ENCODE results near the gene UBAP2.

Gene UBAP2

DNA sequence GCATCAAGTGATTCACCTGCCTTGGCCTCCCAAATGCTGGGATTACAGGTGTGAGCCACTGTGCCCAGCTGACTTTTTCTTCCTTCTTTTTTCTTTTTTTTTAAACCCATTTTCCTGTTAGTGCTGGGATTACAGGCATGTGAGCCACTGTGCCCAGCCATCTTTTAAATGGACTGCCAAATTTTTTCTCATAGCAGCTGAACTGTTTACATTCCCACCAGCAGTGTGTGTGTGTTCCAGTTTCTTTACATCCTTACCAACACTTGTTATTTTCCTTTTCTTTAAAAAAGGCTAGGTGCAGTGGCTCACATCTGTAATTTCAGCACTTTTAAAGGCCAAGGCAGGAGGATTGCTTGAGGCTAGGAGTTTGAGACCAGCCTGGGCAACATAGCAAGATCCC, 154.8 kb downstream of the UBAP2 start:
- TF ChIP-seq, protein P1, sequence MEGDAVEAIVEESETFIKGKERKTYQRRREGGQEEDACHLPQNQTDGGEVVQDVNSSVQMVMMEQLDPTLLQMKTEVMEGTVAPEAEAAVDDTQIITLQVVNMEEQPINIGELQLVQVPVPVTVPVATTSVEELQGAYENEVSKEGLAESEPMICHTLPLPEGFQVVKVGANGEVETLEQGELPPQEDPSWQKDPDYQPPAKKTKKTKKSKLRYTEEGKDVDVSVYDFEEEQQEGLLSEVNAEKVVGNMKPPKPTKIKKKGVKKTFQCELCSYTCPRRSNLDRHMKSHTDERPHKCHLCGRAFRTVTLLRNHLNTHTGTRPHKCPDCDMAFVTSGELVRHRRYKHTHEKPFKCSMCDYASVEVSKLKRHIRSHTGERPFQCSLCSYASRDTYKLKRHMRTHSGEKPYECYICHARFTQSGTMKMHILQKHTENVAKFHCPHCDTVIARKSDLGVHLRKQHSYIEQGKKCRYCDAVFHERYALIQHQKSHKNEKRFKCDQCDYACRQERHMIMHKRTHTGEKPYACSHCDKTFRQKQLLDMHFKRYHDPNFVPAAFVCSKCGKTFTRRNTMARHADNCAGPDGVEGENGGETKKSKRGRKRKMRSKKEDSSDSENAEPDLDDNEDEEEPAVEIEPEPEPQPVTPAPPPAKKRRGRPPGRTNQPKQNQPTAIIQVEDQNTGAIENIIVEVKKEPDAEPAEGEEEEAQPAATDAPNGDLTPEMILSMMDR (IDR thresholded peaks at IDR 0.05; ENCODE audit: extremely low read depth, insufficient read depth, missing control alignments) = no peak
- no peak for DNase-seq (ENCODE audit: low spot score)
- in situ Hi-C loops (cut with MboI; ENCODE audit: low pct_unique_long_range_greater_than_20kb, low sequenced_read_pairs, unreplicated experiment) = no loop called here

DNA sequence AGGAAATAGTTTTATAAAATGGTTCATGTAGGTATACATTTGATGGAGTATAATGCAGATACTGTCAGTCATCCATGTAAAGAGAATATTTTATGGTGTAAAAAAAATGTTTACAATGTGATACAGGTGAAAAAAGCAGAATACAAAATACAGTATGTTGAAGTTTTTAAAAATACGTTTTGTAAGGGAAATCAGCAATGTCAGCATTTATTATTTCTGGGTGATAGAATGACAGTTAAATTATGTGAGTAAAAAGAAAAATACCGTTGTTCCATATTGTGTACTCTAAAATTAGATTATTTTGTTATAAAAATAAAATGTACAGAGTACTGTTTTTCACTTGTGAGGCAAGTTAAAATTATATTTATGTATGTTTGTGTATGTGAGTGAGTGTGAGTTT, 162.7 kb downstream of the UBAP2 start:
- no peak for DNase-seq (ENCODE audit: low spot score)
- TF ChIP-seq, protein P1 (IDR thresholded peaks at IDR 0.05; ENCODE audit: extremely low read depth, insufficient read depth, missing control alignments) = no peak
- in situ Hi-C loops (cut with MboI; ENCODE audit: low pct_unique_long_range_greater_than_20kb, low sequenced_read_pairs, unreplicated experiment) = no loop called here

DNA sequence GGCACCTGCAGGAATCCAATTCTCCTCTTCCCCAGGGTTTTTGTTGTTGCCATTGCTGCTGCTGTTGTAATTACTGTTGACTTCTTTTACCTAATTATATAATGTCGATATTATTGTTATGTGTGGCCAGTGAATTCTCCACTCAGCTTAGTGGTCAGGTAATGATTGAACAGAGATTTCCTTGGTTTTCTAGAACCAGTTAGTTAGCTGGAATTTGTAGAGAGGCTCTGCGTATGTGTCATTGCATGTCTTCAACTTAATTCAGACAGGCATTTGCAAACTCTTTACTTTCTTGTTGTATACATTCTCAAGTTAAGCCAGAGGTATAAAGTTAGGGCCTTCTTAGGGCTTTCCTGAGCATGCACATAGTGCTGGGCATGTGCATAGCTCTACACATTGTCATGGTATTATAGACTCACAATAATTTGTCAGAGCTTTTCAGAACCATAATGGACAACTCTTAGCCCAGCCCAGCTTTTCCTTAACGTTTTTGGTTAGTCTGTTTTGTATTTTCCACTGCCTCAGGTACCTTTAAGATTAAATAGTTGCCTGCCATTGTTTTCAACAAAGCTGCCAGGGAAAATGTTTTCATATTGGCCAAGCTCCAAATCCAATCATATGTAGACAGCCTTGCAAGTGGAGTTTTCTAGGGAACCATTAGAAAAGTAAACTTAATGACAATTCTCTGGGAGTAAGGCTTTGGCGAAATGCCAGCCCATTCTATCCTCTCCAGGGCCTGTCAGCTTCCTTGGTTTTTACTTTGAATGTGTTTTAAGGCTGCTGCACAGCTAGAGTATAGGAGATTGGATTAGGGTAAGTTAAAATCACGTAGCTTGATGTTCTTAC, 163.6 kb downstream of the UBAP2 start:
- TF ChIP-seq, protein P1 (IDR thresholded peaks at IDR 0.05; ENCODE audit: extremely low read depth, insufficient read depth, missing control alignments) = no peak
- in situ Hi-C loops (cut with MboI; ENCODE audit: low pct_unique_long_range_greater_than_20kb, low sequenced_read_pairs, unreplicated experiment) = no loop called here
- no peak for DNase-seq (ENCODE audit: low spot score)

DNA sequence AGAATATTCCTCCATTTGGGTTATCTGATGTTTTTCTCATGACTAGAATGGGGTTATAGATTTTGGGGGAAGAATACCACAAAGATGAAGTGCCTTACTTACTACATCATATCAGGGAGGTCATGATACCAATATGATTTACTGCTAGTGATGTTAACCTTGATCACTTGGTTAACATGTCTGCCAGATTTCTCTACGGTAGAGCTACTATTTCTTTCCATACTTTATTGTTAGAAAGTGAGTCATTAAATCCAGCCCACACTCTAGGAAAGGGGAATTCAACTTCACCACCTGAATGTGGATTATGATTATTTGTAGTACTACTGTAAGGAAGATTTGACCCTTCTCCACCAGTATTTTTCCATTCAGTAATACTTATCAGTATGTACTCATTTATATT, 167.1 kb downstream of the UBAP2 start:
- TF ChIP-seq, protein P1 (IDR thresholded peaks at IDR 0.05; ENCODE audit: extremely low read depth, insufficient read depth, missing control alignments) = no peak
- no peak for DNase-seq (ENCODE audit: low spot score)
- in situ Hi-C loops (cut with MboI; ENCODE audit: low pct_unique_long_range_greater_than_20kb, low sequenced_read_pairs, unreplicated experiment) = no loop called here

DNA sequence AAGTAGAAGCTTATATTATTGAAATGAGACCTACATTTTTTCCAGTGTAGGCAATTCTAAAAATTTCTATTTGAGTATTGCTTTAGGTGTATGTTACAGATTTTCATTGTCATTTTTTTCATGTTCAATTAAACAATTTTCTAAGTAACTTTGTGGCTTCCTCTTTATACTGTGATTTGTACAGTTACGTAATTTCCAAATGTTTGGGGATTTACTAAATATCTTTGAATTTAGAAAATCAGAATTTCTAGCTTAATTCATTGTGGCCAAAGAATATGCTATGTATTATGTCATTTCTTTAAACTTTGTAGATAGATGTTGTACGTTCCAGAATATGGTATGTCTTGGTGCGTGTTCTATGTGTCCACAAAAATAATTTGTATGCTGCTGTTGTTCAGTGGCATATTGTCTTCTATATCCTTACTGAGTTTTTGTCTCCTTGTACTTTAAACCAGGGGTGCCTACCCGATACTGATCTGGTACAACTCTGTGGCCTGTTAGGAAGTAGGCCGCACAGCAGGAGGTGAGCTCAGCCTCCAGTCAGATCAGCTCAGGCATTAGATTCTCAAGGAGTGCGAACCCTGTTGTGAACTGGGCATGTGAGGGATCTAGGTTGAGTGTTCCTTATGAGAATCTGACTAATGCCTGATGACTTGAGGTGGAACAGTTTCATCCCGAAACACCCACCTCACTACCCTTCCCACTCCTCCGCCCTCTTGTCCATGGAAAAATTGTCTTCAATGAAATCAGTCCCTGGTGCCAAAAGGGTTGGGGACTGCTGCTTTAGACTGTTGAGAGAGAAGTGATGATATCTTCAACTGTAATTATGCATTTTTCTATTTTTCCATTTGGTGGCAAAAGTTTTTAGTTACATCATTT, 168.2 kb downstream of the UBAP2 start:
- no peak for DNase-seq (ENCODE audit: low spot score)
- TF ChIP-seq, protein P1 (IDR thresholded peaks at IDR 0.05; ENCODE audit: extremely low read depth, insufficient read depth, missing control alignments) = no peak
- in situ Hi-C loops (cut with MboI; ENCODE audit: low pct_unique_long_range_greater_than_20kb, low sequenced_read_pairs, unreplicated experiment) = no loop called here

DNA sequence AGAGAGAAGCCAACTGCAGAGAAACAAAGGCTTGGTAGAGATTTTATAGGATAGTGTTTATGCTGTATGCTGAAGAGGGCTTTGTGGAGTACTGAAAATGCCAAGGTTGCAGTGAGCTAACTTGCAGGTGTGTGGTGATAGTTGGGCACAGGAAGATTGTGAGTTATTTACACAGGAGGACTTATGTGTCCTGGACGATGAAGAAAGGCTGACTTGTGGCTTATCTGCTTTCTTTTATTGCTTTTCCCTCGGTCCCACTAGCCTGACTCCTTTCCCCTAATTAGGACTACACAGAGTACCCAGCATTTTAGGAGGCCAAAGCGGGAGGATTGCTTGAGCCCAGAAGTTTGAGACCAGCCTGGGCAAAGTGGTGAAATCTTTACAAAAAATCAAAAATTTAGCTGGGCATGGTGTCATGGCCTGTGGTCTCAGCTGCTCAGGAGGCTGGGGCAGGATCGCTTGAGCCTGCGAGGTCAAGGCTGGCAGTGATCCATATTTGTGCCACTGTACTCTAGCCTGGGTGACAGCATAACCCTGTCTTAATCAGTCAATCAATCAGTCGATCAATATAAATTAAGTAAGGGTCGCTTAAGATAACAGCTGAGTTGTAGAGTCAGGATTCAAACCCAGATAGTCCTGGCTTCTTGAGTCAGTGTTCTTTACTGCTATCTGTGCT, 169.9 kb downstream of the UBAP2 start:
- DNase-seq (ENCODE audit: low spot score) = no peak
- in situ Hi-C loops (cut with MboI; ENCODE audit: low pct_unique_long_range_greater_than_20kb, low sequenced_read_pairs, unreplicated experiment) = no loop called here
- TF ChIP-seq, protein P1 (IDR thresholded peaks at IDR 0.05; ENCODE audit: extremely low read depth, insufficient read depth, missing control alignments) = no peak

Measured in GM13977 (cell line).